GM13976 (cell line): ENCODE measurements around the gene RITA1.

Experiments used
- DNase-seq: peaks from one replicate; pipeline ENCODE4 v3.0.0; 2012; ENCODE audit warnings: low spot score
- in situ Hi-C: fragments of 300-500 bp; cut with MboI; formaldehyde crosslinking; loops from one replicate; pipeline ENCODE4 v1.12.0; 2022; ENCODE audit warnings: low sequenced_read_pairs, mixed read lengths, inconsistent platforms; ENCODE audit not compliant: unreplicated experiment
- TF ChIP-seq, protein P1 (sequence below): IDR thresholded peaks from 2 replicates; pipeline ENCODE4 v1.5.1; 2012; ENCODE audit warnings: borderline replicate concordance, mild to moderate bottlenecking; ENCODE audit not compliant: insufficient read depth; ENCODE audit errors: extremely low read depth, missing control alignments, control extremely low read depth

RITA1 gene

DNA sequence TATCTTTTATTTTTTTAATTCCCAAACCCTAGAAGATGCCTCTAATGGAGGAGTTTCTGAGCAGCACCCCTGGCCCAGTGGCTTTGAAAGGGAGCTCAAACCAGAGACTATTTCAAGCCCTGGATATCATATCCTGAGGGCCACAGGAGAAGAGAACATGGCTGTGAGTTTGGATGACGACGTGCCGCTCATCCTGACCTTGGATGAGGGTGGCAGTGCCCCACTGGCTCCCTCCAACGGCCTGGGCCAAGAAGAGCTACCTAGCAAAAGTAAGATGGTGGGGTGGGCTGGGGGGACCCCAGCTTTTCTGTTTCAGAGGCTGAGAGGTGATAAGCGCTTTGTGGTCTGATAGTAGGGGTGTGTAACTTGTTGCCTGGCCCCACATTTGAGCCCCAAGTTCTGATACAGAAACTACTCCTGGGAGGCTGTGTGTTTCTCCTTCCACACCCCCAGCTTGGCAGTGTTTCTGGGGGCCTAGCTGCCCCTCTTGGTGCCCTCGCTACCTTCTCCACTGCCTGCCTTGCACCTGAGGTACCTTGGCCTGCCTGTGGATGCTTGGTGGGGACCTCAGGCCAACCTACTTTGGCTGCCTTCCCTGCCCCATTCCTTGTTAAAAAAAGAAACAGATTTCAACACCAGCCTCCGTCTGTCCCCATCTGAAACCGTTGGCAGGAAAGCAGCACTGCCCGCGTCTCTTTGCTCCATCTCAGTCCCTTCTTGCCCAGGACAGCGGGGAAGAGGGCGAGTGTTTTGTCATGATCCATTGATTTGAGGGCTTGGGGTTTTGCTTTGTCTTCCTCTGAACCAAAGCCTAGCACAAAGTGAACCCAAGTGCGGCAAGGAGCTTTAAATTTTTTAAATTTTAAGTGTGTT, 41.4 kb downstream of the RITA1 start:
- TF ChIP-seq, protein P1, sequence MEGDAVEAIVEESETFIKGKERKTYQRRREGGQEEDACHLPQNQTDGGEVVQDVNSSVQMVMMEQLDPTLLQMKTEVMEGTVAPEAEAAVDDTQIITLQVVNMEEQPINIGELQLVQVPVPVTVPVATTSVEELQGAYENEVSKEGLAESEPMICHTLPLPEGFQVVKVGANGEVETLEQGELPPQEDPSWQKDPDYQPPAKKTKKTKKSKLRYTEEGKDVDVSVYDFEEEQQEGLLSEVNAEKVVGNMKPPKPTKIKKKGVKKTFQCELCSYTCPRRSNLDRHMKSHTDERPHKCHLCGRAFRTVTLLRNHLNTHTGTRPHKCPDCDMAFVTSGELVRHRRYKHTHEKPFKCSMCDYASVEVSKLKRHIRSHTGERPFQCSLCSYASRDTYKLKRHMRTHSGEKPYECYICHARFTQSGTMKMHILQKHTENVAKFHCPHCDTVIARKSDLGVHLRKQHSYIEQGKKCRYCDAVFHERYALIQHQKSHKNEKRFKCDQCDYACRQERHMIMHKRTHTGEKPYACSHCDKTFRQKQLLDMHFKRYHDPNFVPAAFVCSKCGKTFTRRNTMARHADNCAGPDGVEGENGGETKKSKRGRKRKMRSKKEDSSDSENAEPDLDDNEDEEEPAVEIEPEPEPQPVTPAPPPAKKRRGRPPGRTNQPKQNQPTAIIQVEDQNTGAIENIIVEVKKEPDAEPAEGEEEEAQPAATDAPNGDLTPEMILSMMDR = no peak

DNA sequence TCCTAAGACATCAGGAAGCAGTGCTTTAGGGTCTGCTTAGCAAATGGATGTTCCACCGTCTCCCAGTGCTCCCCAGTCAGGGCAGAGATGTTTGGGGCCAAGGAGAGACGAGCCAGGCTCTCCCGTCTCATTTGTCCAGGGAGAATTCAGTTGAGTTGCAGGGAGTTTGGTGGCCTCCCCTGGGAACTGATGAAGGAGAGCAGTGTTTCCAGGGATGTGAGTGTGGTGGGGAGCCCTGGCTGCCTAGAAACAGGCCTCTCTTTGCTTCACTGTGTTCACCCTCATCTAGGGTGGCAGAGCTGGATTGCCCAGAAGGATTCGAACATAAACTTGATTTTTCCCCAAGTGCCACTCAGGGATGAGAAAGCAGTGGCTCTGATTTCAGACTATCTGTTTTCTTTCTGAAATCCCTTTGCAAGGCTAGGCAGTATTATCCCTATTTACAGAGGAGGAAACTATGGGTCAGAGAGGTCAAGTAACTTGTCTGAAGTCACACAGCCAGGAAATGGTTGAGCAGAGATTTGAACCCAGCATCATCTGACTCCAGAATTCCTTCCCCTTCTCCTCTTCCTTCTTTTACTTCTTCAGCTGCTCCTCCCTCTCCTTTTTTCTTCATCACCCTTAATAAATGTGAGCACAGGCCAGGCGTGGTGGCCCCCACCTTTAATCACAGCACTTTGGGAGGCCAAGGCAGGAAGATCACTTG, 42.3 kb downstream of the RITA1 start:
- in situ Hi-C loops = no loop called here
- TF ChIP-seq, protein P1 = no peak

More for the DNA sequence above, 41.4 kb downstream of the RITA1 start:
- in situ Hi-C loops = no loop called here
- DNase-seq = no peak

DNA sequence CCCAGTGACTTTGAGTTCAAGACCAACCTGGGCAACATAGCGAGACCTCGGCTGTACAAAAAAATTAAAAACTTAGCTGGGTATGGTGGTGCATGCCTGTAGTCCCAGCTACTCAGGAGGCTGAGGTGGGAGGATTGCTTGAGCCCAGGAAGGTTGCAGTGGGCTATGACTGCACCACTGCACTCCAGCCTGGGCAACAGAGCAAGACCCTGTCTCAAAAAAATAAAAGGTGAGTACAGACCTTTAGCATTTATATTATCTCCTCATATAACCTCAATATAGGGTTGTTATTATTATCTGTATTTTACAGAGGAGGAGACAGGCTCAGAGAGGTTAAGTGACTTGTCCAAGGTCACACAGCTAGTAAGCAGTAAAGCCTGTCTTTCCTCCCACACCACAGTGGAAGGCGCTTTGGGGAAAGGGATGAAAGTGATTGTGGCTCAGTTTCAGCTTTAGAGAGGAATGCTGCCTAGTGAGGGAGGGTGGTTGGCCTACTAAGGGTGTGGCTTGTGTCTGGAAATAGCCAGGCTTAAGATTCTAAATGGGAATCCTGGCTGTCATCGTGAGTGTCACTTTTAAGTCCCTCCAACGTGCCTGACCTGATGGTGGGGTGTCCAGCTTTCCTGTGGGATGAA, 43.0 kb downstream of the RITA1 start:
- DNase-seq = no peak
- TF ChIP-seq, protein P1 = no peak
- in situ Hi-C loops = no loop called here

More for the DNA sequence above, 42.3 kb downstream of the RITA1 start:
- no peak for DNase-seq

DNA sequence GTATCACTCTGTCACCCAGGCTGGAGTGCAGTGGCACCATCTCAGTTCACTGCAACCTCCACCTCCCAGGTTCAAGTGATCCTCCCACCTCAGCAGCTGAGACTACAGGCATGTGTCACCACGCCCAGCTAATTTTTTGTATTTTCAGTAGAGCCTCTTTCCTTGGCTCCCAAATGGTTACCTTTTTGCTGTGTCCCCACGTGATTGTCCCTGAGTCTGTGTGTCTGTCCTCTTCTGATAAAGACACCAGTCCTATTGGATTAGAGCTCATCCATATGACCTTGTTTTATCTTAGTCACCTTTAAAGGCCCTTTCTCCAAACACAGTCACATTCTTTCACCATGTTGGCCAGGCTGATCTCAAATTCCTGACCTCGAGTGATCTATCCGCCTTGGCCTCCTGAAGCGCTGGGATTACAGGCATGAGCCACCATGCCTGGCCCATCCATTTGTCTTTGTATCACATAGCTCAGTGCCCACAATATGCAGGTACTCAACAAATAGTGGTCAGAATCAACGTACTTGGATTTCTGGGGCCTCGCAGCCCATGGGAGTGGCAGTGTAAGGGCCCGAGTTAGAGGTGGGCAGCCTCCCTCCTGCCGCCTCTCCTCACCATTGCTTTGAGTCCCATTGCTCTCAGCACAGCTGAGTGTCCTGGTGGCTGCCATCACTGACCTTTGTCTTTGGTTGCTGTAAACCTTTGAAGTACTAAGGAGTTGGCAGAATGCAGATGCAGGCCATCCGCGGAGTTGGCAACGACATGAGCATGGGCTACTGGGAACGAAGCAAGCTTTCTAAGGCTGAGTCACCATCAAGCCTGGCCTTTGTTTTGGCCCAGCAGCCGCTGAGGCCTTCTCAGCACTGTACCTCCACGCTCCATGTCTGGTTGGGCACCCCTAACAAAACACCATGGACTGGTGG, 45.1 kb downstream of the RITA1 start:
- TF ChIP-seq, protein P1 = no peak
- DNase-seq = no peak
- in situ Hi-C loops = no loop called here

DNA sequence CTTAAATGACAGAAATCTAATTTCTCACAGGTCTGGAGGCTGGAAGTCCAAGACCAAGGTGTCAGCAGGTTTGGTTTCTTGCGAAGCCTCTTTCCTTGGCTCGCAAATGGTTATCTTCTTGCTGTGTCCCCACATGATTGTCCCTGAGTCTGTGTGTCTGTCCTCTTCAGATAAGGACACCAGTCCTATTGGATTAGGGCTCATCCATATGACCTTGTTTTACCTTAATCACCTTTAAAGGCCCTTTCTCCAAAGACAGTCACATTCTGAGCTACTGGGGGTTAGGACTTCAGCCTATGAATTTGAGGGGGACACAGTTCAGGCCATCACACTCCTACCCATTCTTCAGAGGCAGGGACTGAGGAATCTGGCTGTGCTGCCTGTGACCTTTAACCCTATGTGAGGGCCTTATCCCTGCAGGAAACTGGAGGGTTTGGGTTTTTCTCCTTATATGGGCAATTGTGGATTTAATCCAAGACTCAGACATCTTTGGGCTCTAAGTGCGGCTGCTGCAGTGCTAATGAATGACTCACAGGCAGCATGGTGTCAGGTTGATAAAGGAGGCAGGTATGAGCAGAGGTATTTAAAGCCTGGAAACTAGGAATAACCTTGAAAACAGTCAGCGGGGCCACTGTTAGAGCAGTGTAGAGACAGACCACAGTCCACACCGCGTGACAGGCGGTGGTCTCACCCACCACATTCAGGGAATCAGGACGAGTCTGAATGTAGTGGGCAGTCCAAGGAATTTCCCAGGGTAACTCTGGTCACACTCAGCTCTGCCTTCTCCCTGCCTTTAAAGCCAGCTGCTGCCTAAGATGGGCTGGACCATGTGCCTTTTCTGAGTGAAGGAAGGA, 45.9 kb downstream of the RITA1 start:
- TF ChIP-seq, protein P1 = no peak
- DNase-seq = no peak
- in situ Hi-C loops = no loop called here
